Right cardiac atrium (tissue), 5 donors: Measurements from ENCODE around the gene GALNT15. TPM values are rescaled to one million over a fixed set of nuclear protein-coding genes. Genes with fewer than 3 reads are reported as not detected.

Source experiments
- ATAC-seq, 2 donors: fragments of 200-7000 bp; cut with Tn5 transposase; one replicate each; pipeline versions ENCODE4 v1.8.0 to v1.9.1; 2020; ENCODE audit warnings: moderate library complexity in 2 of 2, mild to moderate bottlenecking in 1 of 2
- DNase-seq, 3 donors: peaks; one replicate each; pipeline ENCODE4 v3.0.0-alpha.2; 2020
- H3K27ac ChIP-seq: one replicate; pipeline ENCODE4 v1.5.1; 2013; ENCODE audit warnings: mild to moderate bottlenecking, low read length, control low read depth, moderate library complexity
- H3K27me3 ChIP-seq: one replicate; pipeline ENCODE4 v1.6.1; 2013; ENCODE audit not compliant: control insufficient read depth, insufficient read depth
- H3K4me1 ChIP-seq: one replicate; pipeline ENCODE4 v1.6.1; 2013; ENCODE audit warnings: low read length; ENCODE audit not compliant: control insufficient read depth, insufficient read depth
- H3K4me3 ChIP-seq: one replicate; pipeline ENCODE4 v1.5.1; 2013; ENCODE audit warnings: low read length, control low read depth
- H3K9me3 ChIP-seq: one replicate; pipeline ENCODE4 v1.6.1; 2013; ENCODE audit warnings: low read length; ENCODE audit not compliant: control insufficient read depth
- WGBS: extraction: QIAGEN DNeasy Blood & Tissue Kit; methylation state at CpG from one replicate; pipeline ENCODE4 v1.1.7; 2013; 5-methylcytosine and 5-hydroxymethylcytosine counted together
- intact Hi-C, 4 donors: fragments of 100-400 bp; cut with DNase I; formaldehyde crosslinking; loops; one replicate each; pipeline versions ENCODE4 v1.11.0 to v1.14.0; 2022 to 2023
- polyA plus RNA-seq: library from polyadenylated mRNA; stranded (reverse); fragments of 200-250 nt; gene quantifications from one replicate; pipeline ENCODE4 v1.2.3, GENCODE V29; 2013
- total RNA-seq, 4 donors: library from RNA; stranded (reverse); fragmentation: NEBNext Ultra II Directional; extraction: Animal tissue kit (Norgen Biotek cat#: 25700); gene quantifications; one replicate each; pipeline ENCODE4 v1.2.1, GENCODE V29; 2021
- donor health status: healthy with polysubstance abuse.
- donor health status: DM: no; HTN: yes; CAD: no.
- donor health status: DM: no; HTN: no; CAD: no.
- donor health status: DM: no; HTN: yes; CAD: no; lungs with severe emphysema.
- donor health status: DM: yes; HTN: yes; CAD: no.

The GALNT15 gene
- total and polyA plus RNA-seq, 5 donors = 6.2 to 19.3 (median 10.1) TPM

- DNase-seq = no peak
- intact Hi-C loops = no loop called here
- no peak for ATAC-seq
- Histone ChIP-seq H3K4me1 (no peaks in the 10 kb centered on the region), H3K27me3 (no peaks in the 10 kb centered on the region), H3K9me3 (no peaks in the 10 kb centered on the region), H3K4me3 (no peak overlapping the region), H3K27ac (no peak overlapping the region)
- 97% methylated on average over 14 of the region's 14 CpGs for WGBS
Measured at GRCh38 chr3:16204751-16205150, 30.3 kb downstream of the GALNT15 start.

GRCh38 chr3:16205156-16205870 lies 30.8 kb downstream of the GALNT15 start:
- Histone ChIP-seq H3K9me3 (no peaks in the 10 kb centered on the region), H3K4me1 (no peaks in the 10 kb centered on the region), H3K4me3 (no peak overlapping the region), H3K27me3 (no peaks in the 10 kb centered on the region), H3K27ac (no peak overlapping the region)
- 79% methylated on average over 11 of the region's 11 CpGs for WGBS
- intact Hi-C loops = no loop called here
- ATAC-seq (no peak), DNase-seq (no peak)

GRCh38 chr3:16207031-16207430 lies 32.6 kb downstream of the GALNT15 start:
- Histone ChIP-seq H3K27ac (no peak overlapping the region), H3K27me3 (no peaks in the 10 kb centered on the region), H3K9me3 (no peaks in the 10 kb centered on the region), H3K4me1 (no peaks in the 10 kb centered on the region), H3K4me3 (no peak overlapping the region)
- ATAC-seq (no peak), DNase-seq (no peak)
- intact Hi-C loops = no loop called here

- intact Hi-C loops = no loop called here
- no peak overlapping the region for H3K4me3 ChIP-seq
- no peak for ATAC-seq
Measured at GRCh38 chr3:16211176-16211904, 36.9 kb downstream of the GALNT15 start.

GRCh38 chr3:16214366-16214765 lies 39.9 kb downstream of the GALNT15 start:
- Histone ChIP-seq H3K27me3 (no peaks in the 10 kb centered on the region), H3K9me3 (no peaks in the 10 kb centered on the region), H3K4me1 (no peaks in the 10 kb centered on the region), H3K27ac (no peak overlapping the region), H3K4me3 (no peak overlapping the region)
- DNase-seq (no peak), ATAC-seq (no peak)
- 77% methylated on average over 4 of the region's 4 CpGs for WGBS
- intact Hi-C loops = no loop called here

More at GRCh38 chr3:16211176-16211904, 36.9 kb downstream of the GALNT15 start:
- DNase-seq = no peak
- Histone ChIP-seq H3K4me1 (no peaks in the 10 kb centered on the region), H3K27me3 (no peaks in the 10 kb centered on the region), H3K9me3 (no peaks in the 10 kb centered on the region), H3K27ac (no peak overlapping the region)
- WGBS = 89% methylated on average over 9 of the region's 9 CpGs

- WGBS = 91% methylated on average over 17 of the region's 17 CpGs
- intact Hi-C loops = no loop called here
Measured at GRCh38 chr3:16216373-16216935, 42.0 kb downstream of the GALNT15 start.

GRCh38 chr3:16219777-16220176 lies 45.3 kb downstream of the GALNT15 start:
- Histone ChIP-seq H3K4me1 (no peaks in the 10 kb centered on the region), H3K4me3 (no peak overlapping the region), H3K27me3 (no peaks in the 10 kb centered on the region), H3K9me3 (no peaks in the 10 kb centered on the region), H3K27ac (no peak overlapping the region)
- 89% methylated on average over 3 of the region's 3 CpGs for WGBS
- intact Hi-C loops = no loop called here
- DNase-seq (no peak), ATAC-seq (no peak)

More at GRCh38 chr3:16216373-16216935, 42.0 kb downstream of the GALNT15 start:
- H3K27ac ChIP-seq = no peak overlapping the region
- no peak overlapping the region for H3K4me3 ChIP-seq
- ATAC-seq = no peak
- H3K4me1 ChIP-seq = no peaks in the 10 kb centered on the region
- no peaks in the 10 kb centered on the region for H3K27me3 ChIP-seq
- no peaks in the 10 kb centered on the region for H3K9me3 ChIP-seq
- DNase-seq = no peak

- intact Hi-C loops = no loop called here
- 73% methylated on average over 3 of the region's 3 CpGs for WGBS
- Histone ChIP-seq H3K27ac (no peak overlapping the region), H3K4me1 (no peaks in the 10 kb centered on the region), H3K27me3 (no peaks in the 10 kb centered on the region), H3K9me3 (no peaks in the 10 kb centered on the region), H3K4me3 (no peak overlapping the region)
- DNase-seq (no peak), ATAC-seq (no peak)
Measured at GRCh38 chr3:16221990-16222389, 47.5 kb downstream of the GALNT15 start.

- no peaks in the 10 kb centered on the region for H3K9me3 ChIP-seq
- no peak overlapping the region for H3K27ac ChIP-seq
- no peak overlapping the region for H3K4me3 ChIP-seq
- H3K27me3 ChIP-seq = no peaks in the 10 kb centered on the region
- ATAC-seq = no peak
- intact Hi-C loops = no loop called here
- H3K4me1 ChIP-seq = no peaks in the 10 kb centered on the region
- no peak for DNase-seq
- WGBS = 91% methylated on average over 2 of the region's 2 CpGs
Measured at GRCh38 chr3:16222547-16222946, 48.1 kb downstream of the GALNT15 start.

GRCh38 chr3:16224325-16224724 lies 49.8 kb downstream of the GALNT15 start:
- Histone ChIP-seq H3K4me1 (no peaks in the 10 kb centered on the region), H3K27ac (no peak overlapping the region), H3K9me3 (no peaks in the 10 kb centered on the region), H3K27me3 (no peaks in the 10 kb centered on the region), H3K4me3 (no peak overlapping the region)
- intact Hi-C loops = no loop called here
- WGBS = 96% methylated on average over 2 of the region's 2 CpGs
- DNase-seq (no peak), ATAC-seq (no peak)

- ATAC-seq (no peak), DNase-seq (no peak)
- Histone ChIP-seq H3K27ac (no peak overlapping the region), H3K4me3 (no peak overlapping the region), H3K4me1 (no peaks in the 10 kb centered on the region), H3K27me3 (no peaks in the 10 kb centered on the region), H3K9me3 (no peaks in the 10 kb centered on the region)
- intact Hi-C loops = no loop called here
- 53% methylated on average over 1 of the region's 1 CpG for WGBS
Measured at GRCh38 chr3:16227566-16227965, 53.1 kb downstream of the GALNT15 start.
